Measurements from ENCODE around the gene AGA. TPM values are rescaled to one million over a fixed set of nuclear protein-coding genes. Genes with fewer than 3 reads are reported as not detected.

The AGA gene
- polyA plus RNA-seq, 1 of the 3 experiments (the other 2 are of a cell fraction): 36.8 TPM

DNA sequence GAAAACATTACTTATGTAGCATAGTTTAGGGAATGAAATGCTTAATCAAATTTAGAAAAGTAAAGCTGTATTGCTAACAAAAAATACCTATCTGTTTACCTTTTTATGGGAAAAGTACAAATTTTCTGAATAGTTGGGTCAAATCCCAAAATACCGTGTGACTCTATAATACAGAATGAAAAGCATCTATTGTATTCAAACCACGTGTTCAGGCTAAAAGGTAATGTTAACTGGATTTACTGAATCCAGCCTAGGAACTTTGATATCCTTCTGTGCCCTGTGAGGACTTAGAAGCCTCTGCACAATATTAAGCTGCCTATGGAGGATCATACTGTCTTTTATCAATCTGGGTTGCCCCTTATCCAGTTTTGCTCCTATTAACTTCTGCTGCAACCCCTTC lies 36.3 kb upstream of the AGA start:
- no peak overlapping the region for H3K4me3 ChIP-seq (ENCODE audit: low read depth in 2 of 2, low read length in 1 of 2)
- H3K27ac ChIP-seq (ENCODE audit: low read depth in 2 of 2, low read length in 1 of 2): no peak overlapping the region
- no peak overlapping the region for H3K4me2 ChIP-seq
- H3K36me3 ChIP-seq (replicated peaks in 1 of 2; ENCODE audit: control insufficient read depth in 1 of 2, insufficient read depth in 2 of 2, low read length in 1 of 2): no peaks in the 10 kb centered on the region
- H3F3A ChIP-seq (replicated peaks; ENCODE audit: insufficient read depth): peaks cover 3% of the 10 kb centered on the region
- H3K9me3 ChIP-seq: no peaks in the 10 kb centered on the region
- H3K79me2 ChIP-seq (ENCODE audit: insufficient read depth): no peaks in the 10 kb centered on the region
- peak overlapping the region; percentile 36; the same call in 1 of the 2 replicates for H2AFZ ChIP-seq (ENCODE audit: low read depth)
- WGBS (ENCODE audit: low lambda C conversion rate): 48% methylated on average over 2 of the region's 2 CpGs
- H3K9ac ChIP-seq: no peak overlapping the region
- H4K20me1 ChIP-seq (ENCODE audit: insufficient read depth): no peaks in the 10 kb centered on the region
- peaks cover 0 to 9% of the 10 kb centered on the region in 2 experiments; a peak in 2 of 4 replicates for H3K4me1 ChIP-seq (ENCODE audit: control insufficient read depth in 1 of 2, insufficient read depth in 2 of 2, low read depth in 1 of 2, low read length in 1 of 2)
- ChIA-PET POLR2A (no interaction called here), CTCF (interaction anchor here (0.8 to 1.4 kb wide), 3 partner anchors 27 to 1094 kb away, joined by 3 to 5 read pairs (median 3); no protein-coding TSS in a partner anchor)
- H3K9me2 ChIP-seq: no peaks in the 10 kb centered on the region
- TF ChIP-seq TAF1 (IDR thresholded peaks at IDR 0.05; ENCODE audit: borderline replicate concordance, low read depth, low read length): no peak
- TF ChIP-seq FOXJ3 (CRISPR knock-in tag; IDR thresholded peaks at IDR 0.05): no peak
- TF ChIP-seq, protein P1, sequence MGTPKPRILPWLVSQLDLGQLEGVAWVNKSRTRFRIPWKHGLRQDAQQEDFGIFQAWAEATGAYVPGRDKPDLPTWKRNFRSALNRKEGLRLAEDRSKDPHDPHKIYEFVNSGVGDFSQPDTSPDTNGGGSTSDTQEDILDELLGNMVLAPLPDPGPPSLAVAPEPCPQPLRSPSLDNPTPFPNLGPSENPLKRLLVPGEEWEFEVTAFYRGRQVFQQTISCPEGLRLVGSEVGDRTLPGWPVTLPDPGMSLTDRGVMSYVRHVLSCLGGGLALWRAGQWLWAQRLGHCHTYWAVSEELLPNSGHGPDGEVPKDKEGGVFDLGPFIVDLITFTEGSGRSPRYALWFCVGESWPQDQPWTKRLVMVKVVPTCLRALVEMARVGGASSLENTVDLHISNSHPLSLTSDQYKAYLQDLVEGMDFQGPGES (IDR thresholded peaks at IDR 0.05; ENCODE audit: low read depth, low read length): no peak
- TF ChIP-seq RFX5 (IDR thresholded peaks at IDR 0.05; ENCODE audit: low read length): no peak
- TF ChIP-seq ELF1 (IDR thresholded peaks at IDR 0.05): no peak
- no peak for TF ChIP-seq YY1 (IDR thresholded peaks at IDR 0.05; ENCODE audit: low read depth)
- TF ChIP-seq RAD21 (IDR thresholded peaks at IDR 0.05; ENCODE audit: low read length): no peak
- no peak for TF ChIP-seq GATA2 (CRISPR knock-in tag; IDR thresholded peaks at IDR 0.05)
- TF ChIP-seq MEF2A (IDR thresholded peaks at IDR 0.05; ENCODE audit: borderline replicate concordance, low read depth): no peak
- no peak for TF ChIP-seq FOSL2 (IDR thresholded peaks at IDR 0.05; ENCODE audit: borderline replicate concordance, low read depth)
- TF ChIP-seq, protein P2, sequence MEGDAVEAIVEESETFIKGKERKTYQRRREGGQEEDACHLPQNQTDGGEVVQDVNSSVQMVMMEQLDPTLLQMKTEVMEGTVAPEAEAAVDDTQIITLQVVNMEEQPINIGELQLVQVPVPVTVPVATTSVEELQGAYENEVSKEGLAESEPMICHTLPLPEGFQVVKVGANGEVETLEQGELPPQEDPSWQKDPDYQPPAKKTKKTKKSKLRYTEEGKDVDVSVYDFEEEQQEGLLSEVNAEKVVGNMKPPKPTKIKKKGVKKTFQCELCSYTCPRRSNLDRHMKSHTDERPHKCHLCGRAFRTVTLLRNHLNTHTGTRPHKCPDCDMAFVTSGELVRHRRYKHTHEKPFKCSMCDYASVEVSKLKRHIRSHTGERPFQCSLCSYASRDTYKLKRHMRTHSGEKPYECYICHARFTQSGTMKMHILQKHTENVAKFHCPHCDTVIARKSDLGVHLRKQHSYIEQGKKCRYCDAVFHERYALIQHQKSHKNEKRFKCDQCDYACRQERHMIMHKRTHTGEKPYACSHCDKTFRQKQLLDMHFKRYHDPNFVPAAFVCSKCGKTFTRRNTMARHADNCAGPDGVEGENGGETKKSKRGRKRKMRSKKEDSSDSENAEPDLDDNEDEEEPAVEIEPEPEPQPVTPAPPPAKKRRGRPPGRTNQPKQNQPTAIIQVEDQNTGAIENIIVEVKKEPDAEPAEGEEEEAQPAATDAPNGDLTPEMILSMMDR (IDR thresholded peaks at IDR 0.05): no peak
- no peak for TF ChIP-seq NFIC (IDR thresholded peaks at IDR 0.05; ENCODE audit: borderline replicate concordance)
- no peak for TF ChIP-seq MXI1 (IDR thresholded peaks at IDR 0.05; ENCODE audit: low read depth, low read length)
- no peak for TF ChIP-seq EP300 (IDR thresholded peaks at IDR 0.05; ENCODE audit: borderline replicate concordance in 1 of 2, low read depth in 1 of 2, low read length in 1 of 2)
- TF ChIP-seq FOXM1 (IDR thresholded peaks at IDR 0.05; ENCODE audit: low read depth): no peak
- TF ChIP-seq, protein P3, sequence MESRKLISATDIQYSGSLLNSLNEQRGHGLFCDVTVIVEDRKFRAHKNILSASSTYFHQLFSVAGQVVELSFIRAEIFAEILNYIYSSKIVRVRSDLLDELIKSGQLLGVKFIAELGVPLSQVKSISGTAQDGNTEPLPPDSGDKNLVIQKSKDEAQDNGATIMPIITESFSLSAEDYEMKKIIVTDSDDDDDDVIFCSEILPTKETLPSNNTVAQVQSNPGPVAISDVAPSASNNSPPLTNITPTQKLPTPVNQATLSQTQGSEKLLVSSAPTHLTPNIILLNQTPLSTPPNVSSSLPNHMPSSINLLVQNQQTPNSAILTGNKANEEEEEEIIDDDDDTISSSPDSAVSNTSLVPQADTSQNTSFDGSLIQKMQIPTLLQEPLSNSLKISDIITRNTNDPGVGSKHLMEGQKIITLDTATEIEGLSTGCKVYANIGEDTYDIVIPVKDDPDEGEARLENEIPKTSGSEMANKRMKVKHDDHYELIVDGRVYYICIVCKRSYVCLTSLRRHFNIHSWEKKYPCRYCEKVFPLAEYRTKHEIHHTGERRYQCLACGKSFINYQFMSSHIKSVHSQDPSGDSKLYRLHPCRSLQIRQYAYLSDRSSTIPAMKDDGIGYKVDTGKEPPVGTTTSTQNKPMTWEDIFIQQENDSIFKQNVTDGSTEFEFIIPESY (IDR thresholded peaks at IDR 0.05; ENCODE audit: borderline replicate concordance, low read depth): no peak
- TF ChIP-seq SIN3A (IDR thresholded peaks at IDR 0.05; ENCODE audit: borderline replicate concordance, low read depth, low read length): no peak
- TF ChIP-seq RCOR1 (IDR thresholded peaks at IDR 0.05; ENCODE audit: low read length): no peak
- no peak for TF ChIP-seq NRF1 (IDR thresholded peaks at IDR 0.05; ENCODE audit: low read depth, low read length)
- TF ChIP-seq TEAD4 (IDR thresholded peaks at IDR 0.05; ENCODE audit: borderline replicate concordance, insufficient read depth): no peak
- no peak for DNase-seq
- H3K27me3 ChIP-seq (ENCODE audit: insufficient read depth): no peaks in the 10 kb centered on the region

Measured in SK-N-SH (cell line).